K562 (cell line): Measurements from ENCODE around the gene VTN. TPM values are rescaled to one million over a fixed set of nuclear protein-coding genes. Genes with fewer than 3 reads are reported as not detected.

Experiments used
- ADNP ChIP-seq: fragments of 200-800 bp; sonication (Bioruptor generic); IDR thresholded peaks from 2 replicates; pipeline ENCODE4 v1.6.1; 2016; ENCODE audit warnings: missing genetic modification characterization, missing compliant biosample characterization
- C11orf30 ChIP-seq: fragments of 450-650 bp; IDR thresholded peaks from 2 replicates; pipeline ENCODE4 v1.6.1; 2016; ENCODE audit warnings: low read depth, mild to moderate bottlenecking
- CBFA2T3 ChIP-seq: fragments of 450-650 bp; IDR thresholded peaks from 2 replicates; pipeline ENCODE4 v1.6.1; 2017
- MTA1 ChIP-seq: fragments of 450-650 bp; IDR thresholded peaks from 2 replicates; pipeline ENCODE4 v1.6.1; 2017; ENCODE audit warnings: borderline replicate concordance
- SP1 ChIP-seq: sonication (generic); formaldehyde crosslinking; IDR thresholded peaks from 2 replicates; pipeline ENCODE4 v1.8.1; 2022; ENCODE audit warnings: mild to moderate bottlenecking, missing genetic modification reagents
- SRSF9 ChIP-seq: fragments of 200-400 bp; formaldehyde crosslinking; IDR thresholded peaks from 2 replicates; pipeline ENCODE4 v1.6.1; 2017; ENCODE audit warnings: low read depth, low read length, borderline replicate concordance
- TSC22D4 ChIP-seq: fragments of 450-650 bp; IDR thresholded peaks from 2 replicates; pipeline ENCODE4 v1.6.1; 2016; ENCODE audit warnings: missing genetic modification characterization, missing biosample characterization, control low read depth
- ZBTB8A ChIP-seq: fragments of 450-650 bp; IDR thresholded peaks from 2 replicates; pipeline ENCODE4 v1.6.1; 2018; ENCODE audit warnings: mild to moderate bottlenecking, moderate library complexity; ENCODE audit not compliant: partially characterized antibody
- ZNF282 ChIP-seq: sonication (generic); formaldehyde crosslinking; IDR thresholded peaks from 2 replicates; pipeline ENCODE4 v1.8.1; 2023; ENCODE audit warnings: missing genetic modification reagents
- ZNF347 ChIP-seq: fragments of 450-650 bp; formaldehyde crosslinking; IDR thresholded peaks from 2 replicates; pipeline ENCODE4 v1.4.0; 2020; ENCODE audit warnings: low read depth, mild to moderate bottlenecking, moderate library complexity
- polyA plus RNA-seq, 8 experiments: library from polyadenylated mRNA; depleted of rRNA in 4 of 8; stranded (reverse) in 5 of 8; unstranded in 3 of 8; fragments of >200 nt; fragmentation: Nextera tagmentation in 2 of 8; fragmentation: Illumina TruSeq in 1 of 8; extraction: Ambion mirVana in 2 of 8; extraction: Trizol in 1 of 8; gene quantifications; 2 replicates each; pipeline versions ENCODE4 v1.2.1 to v1.2.3, GENCODE V29; 2011 to 2014; ENCODE audit warnings: inconsistent platforms in 1 of 8, missing spikeins in 1 of 8
- total RNA-seq, 7 experiments: library from RNA; depleted of rRNA in 6 of 7; stranded (reverse); fragments of >200 nt in 6 of 7; fragmentation: Illumina TruSeq in 2 of 7; extraction: Trizol in 2 of 7; gene quantifications; 2 replicates each; pipeline versions ENCODE4 v1.2.1 to v1.2.3, GENCODE V29; 2011 to 2021; ENCODE audit warnings: low replicate concordance in 1 of 7
- TF ChIP-seq, protein P1 (sequence below): fragments of 450-650 bp; IDR thresholded peaks from 2 replicates; pipeline ENCODE4 v1.6.1; 2016; ENCODE audit warnings: low read depth
- TF ChIP-seq, protein P2 (sequence below): sonication (generic); formaldehyde crosslinking; IDR thresholded peaks from 2 replicates; pipeline ENCODE4 v1.8.1; 2022; ENCODE audit warnings: missing genetic modification reagents
- TF ChIP-seq, protein P3 (sequence below): sonication (generic); formaldehyde crosslinking; IDR thresholded peaks from 2 replicates; pipeline ENCODE4 v1.8.0; 2022; ENCODE audit warnings: mild to moderate bottlenecking, missing genetic modification reagents

The VTN gene
- total and polyA plus RNA-seq, 9 of the 15 experiments (the other 6 are each of a cell fraction or from before 2014, with no cell fraction given), result 0.13 to 1.0 (median 0.29) TPM; not detected in 1

DNA sequence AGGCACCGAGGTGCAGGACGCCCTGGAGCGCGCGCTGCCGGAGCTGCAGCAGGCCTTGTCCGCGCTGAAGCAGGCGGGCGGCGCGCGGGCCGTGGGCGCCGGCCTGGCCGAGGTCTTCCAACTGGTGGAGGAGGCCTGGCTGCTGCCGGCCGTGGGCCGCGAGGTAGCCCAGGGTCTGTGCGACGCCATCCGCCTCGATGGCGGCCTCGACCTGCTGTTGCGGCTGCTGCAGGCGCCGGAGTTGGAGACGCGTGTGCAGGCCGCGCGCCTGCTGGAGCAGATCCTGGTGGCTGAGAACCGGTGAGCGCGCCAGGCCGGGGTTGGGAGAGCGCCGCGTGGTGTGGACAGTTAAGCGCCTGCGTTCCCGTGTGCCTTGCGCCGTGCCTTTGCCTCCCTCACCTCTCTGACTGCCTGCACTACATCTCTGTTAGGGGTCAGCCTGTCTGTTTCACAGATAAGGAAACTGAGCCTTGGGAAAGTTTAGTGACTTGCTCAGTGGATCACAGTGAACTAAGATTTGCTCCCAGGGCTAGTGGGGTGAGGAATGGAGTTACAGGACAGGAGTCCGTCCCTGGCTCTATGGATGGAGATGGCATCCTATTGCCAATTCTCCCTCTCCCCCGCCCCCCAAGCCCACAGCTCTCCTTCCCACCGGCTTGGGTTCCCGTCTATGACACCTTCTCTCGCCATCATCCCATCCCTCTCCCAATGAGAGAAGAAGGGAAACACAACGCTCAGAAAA lies 2.3 kb upstream of the VTN start (continued):
- TF ChIP-seq ZNF347 (CRISPR knock-in tag), result no peak
- no peak for TF ChIP-seq ADNP (tag)
- no peak for TF ChIP-seq SRSF9
- TF ChIP-seq, protein P1, sequence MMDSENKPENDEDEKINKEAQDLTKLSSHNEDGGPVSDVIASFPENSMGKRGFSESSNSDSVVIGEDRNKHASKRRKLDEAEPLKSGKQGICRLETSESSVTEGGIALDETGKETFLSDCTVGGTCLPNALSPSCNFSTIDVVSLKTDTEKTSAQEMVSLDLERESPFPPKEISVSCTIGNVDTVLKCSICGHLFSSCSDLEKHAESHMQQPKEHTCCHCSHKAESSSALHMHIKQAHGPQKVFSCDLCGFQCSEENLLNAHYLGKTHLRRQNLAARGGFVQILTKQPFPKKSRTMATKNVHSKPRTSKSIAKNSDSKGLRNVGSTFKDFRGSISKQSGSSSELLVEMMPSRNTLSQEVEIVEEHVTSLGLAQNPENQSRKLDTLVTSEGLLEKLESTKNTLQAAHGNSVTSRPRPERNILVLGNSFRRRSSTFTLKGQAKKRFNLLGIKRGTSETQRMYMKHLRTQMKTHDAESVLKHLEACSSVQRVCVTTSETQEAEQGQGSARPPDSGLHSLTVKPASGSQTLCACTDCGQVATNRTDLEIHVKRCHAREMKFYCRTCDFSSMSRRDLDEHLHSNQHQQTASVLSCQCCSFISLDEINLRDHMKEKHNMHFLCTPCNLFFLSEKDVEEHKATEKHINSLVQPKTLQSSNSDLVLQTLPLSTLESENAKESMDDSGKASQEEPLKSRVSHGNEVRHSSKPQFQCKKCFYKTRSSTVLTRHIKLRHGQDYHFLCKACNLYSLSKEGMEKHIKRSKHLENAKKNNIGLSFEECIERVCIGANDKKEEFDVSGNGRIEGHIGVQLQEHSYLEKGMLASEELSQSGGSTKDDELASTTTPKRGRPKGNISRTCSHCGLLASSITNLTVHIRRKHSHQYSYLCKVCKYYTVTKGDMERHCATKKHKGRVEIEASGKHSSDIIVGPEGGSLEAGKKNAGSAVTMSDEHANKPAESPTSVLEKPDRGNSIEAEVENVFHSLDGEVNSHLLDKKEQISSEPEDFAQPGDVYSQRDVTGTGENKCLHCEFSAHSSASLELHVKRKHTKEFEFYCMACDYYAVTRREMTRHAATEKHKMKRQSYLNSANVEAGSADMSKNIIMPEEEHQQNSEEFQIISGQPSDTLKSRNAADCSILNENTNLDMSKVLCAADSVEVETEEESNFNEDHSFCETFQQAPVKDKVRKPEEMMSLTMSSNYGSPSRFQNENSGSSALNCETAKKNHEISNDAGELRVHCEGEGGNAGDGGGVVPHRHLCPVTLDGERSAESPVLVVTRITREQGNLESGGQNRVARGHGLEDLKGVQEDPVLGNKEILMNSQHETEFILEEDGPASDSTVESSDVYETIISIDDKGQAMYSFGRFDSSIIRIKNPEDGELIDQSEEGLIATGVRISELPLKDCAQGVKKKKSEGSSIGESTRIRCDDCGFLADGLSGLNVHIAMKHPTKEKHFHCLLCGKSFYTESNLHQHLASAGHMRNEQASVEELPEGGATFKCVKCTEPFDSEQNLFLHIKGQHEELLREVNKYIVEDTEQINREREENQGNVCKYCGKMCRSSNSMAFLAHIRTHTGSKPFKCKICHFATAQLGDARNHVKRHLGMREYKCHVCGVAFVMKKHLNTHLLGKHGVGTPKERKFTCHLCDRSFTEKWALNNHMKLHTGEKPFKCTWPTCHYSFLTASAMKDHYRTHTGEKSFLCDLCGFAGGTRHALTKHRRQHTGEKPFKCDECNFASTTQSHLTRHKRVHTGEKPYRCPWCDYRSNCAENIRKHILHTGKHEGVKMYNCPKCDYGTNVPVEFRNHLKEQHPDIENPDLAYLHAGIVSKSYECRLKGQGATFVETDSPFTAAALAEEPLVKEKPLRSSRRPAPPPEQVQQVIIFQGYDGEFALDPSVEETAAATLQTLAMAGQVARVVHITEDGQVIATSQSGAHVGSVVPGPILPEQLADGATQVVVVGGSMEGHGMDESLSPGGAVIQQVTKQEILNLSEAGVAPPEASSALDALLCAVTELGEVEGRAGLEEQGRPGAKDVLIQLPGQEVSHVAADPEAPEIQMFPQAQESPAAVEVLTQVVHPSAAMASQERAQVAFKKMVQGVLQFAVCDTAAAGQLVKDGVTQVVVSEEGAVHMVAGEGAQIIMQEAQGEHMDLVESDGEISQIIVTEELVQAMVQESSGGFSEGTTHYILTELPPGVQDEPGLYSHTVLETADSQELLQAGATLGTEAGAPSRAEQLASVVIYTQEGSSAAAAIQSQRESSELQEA, result no peak
- TF ChIP-seq, protein P2, sequence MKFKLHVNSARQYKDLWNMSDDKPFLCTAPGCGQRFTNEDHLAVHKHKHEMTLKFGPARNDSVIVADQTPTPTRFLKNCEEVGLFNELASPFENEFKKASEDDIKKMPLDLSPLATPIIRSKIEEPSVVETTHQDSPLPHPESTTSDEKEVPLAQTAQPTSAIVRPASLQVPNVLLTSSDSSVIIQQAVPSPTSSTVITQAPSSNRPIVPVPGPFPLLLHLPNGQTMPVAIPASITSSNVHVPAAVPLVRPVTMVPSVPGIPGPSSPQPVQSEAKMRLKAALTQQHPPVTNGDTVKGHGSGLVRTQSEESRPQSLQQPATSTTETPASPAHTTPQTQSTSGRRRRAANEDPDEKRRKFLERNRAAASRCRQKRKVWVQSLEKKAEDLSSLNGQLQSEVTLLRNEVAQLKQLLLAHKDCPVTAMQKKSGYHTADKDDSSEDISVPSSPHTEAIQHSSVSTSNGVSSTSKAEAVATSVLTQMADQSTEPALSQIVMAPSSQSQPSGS (CRISPR knock-in tag), result no peak
- TF ChIP-seq MTA1, result no peak
- no peak for TF ChIP-seq ZBTB8A
- no peak for TF ChIP-seq SP1 (CRISPR knock-in tag)
- TF ChIP-seq C11orf30, result no peak
- TF ChIP-seq TSC22D4, result no peak
- TF ChIP-seq, protein P3, sequence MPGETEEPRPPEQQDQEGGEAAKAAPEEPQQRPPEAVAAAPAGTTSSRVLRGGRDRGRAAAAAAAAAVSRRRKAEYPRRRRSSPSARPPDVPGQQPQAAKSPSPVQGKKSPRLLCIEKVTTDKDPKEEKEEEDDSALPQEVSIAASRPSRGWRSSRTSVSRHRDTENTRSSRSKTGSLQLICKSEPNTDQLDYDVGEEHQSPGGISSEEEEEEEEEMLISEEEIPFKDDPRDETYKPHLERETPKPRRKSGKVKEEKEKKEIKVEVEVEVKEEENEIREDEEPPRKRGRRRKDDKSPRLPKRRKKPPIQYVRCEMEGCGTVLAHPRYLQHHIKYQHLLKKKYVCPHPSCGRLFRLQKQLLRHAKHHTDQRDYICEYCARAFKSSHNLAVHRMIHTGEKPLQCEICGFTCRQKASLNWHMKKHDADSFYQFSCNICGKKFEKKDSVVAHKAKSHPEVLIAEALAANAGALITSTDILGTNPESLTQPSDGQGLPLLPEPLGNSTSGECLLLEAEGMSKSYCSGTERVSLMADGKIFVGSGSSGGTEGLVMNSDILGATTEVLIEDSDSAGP, result no peak
- TF ChIP-seq CBFA2T3, result no peak
- TF ChIP-seq ZNF282 (CRISPR knock-in tag), result no peak
